Adrenal gland (tissue), 12 donors: Measurements from ENCODE around the gene CDYL2. TPM values are rescaled to one million over a fixed set of nuclear protein-coding genes. Genes with fewer than 3 reads are reported as not detected.

Experiments used
- DNase-seq, 7 donors: peaks; one replicate each; pipeline ENCODE4 v3.0.0-alpha.2; 2019 to 2020
- H3K27ac ChIP-seq, 5 donors: fragments of 200-600 bp; sonication (generic) in 4 of 5; 1 replicate in 3 of 5; 2 replicates in 2 of 5; pipeline versions ENCODE4 v1.5.1 to v1.8.0; 2016 to 2020; ENCODE audit warnings: mild to moderate bottlenecking in 1 of 5
- H3K27me3 ChIP-seq: fragments of 200-600 bp; 2 replicates; pipeline ENCODE4 v1.8.0; 2021
- H3K36me3 ChIP-seq, 2 donors: fragments of 200-600 bp; replicated peaks in 1 of 2; 1 replicate in 1 of 2; 2 replicates in 1 of 2; pipeline versions ENCODE4 v1.5.1 to v1.8.0; 2018 to 2022
- H3K4me1 ChIP-seq, 2 donors: fragments of 200-600 bp; replicated peaks in 1 of 2; 1 replicate in 1 of 2; 2 replicates in 1 of 2; pipeline versions ENCODE4 v1.5.1 to v1.8.0; 2018 to 2021
- H3K4me3 ChIP-seq, 4 donors: fragments of 200-600 bp; sonication (generic) in 3 of 4; one replicate each; pipeline ENCODE4 v1.5.1; 2016 to 2018
- H3K9me3 ChIP-seq, 3 donors: fragments of 200-600 bp; sonication (generic) in 1 of 3; replicated peaks in 1 of 3; 1 replicate in 2 of 3; 2 replicates in 1 of 3; pipeline versions ENCODE4 v1.5.1 to v1.8.0; 2016 to 2021
- POLR2A ChIP-seq, 2 donors: fragments of 450-650 bp; IDR thresholded peaks; one replicate each; pipeline ENCODE4 v1.6.1; 2017; ENCODE audit warnings: antibody characterized with exemption in 2 of 2, mild to moderate bottlenecking in 2 of 2, moderate library complexity in 1 of 2
- WGBS, 4 donors: extraction: QIAGEN DNeasy Blood & Tissue Kit in 2 of 4; methylation state at CpG; one replicate each; pipeline versions ENCODE4 v1.1.5 to v1.1.7; 2013 to 2017; 5-methylcytosine and 5-hydroxymethylcytosine counted together
- intact Hi-C, 2 donors: fragments of 100-400 bp; cut with DNase I; formaldehyde crosslinking; loops; one replicate each; pipeline versions ENCODE4 v1.14.1 to v1.15.0; 2022 to 2023
- polyA plus RNA-seq, 3 donors: library from polyadenylated mRNA; stranded (reverse); fragments of 200-250 nt in 2 of 3; fragments of 350-450 nt in 1 of 3; fragmentation: Illumina TruSeq in 1 of 3; extraction: RNeasy Lipid Tissue Mini Kit (QIAGEN cat#74804) in 1 of 3; gene quantifications; one replicate each; pipeline ENCODE4 v1.2.3, GENCODE V29; 2013 to 2014
- total RNA-seq, 9 donors: library from RNA; depleted of rRNA in 4 of 9; stranded (reverse); fragments of >200 nt in 4 of 9; fragments of 120-200 nt in 1 of 9; fragmentation: NEBNext Ultra II Directional in 1 of 9; extraction: Animal tissue kit (Norgen Biotek cat#: 25700) in 1 of 9; gene quantifications; one replicate each; pipeline versions ENCODE4 v1.1.0 to v1.2.4, GENCODE V29; 2013 to 2023
- TF ChIP-seq, protein P1 (sequence below), 6 experiments: fragments of 450-650 bp in 4 of 6; fragments of 200-600 bp in 2 of 6; sonication (generic) in 1 of 6; IDR thresholded peaks; 1 replicate in 5 of 6; 2 replicates in 1 of 6; pipeline versions ENCODE4 v1.5.1 to v1.8.0; 2016 to 2021; ENCODE audit warnings: antibody characterized with exemption in 6 of 6, mild to moderate bottlenecking in 2 of 6, moderate library complexity in 1 of 6
- donor health status: healthy with polysubstance abuse.
- donor health status: Bipolar disorder and iron deficiency.
- donor health status: DM: yes; HTN: yes; CAD: no.
- donor health status: DM: no; HTN: no; CAD: no.
- donor health status: DM: no; HTN: no; CAD: no.
- donor health status: DM: yes; HTN: yes; CAD: no.

The CDYL2 gene
- total and polyA plus RNA-seq, 12 donors, result 0.61 to 14.0 (median 7.6) TPM

DNA sequence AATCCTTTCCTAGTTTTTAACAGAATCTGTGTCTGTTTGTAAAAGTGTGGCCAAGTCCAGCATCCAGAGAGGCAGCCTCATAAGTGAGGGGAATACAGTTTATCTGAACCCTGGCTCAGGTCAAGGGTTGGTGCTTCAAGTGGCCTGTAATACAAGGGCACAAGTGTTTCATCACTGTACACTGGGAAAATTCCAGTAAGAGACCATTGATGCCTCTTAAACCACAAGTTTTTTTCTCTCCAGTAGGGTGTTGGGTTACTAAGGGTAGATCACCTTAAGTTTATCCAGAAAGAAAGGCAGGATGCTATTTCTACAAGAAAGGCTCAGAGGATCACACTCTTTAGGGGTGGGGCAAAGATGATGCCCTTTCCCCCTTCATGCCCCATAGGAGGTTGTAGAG, 96.7 kb downstream of the CDYL2 start:
- Histone ChIP-seq H3K27me3 (no peaks in the 10 kb centered on the region), H3K9me3 (no peaks in the 10 kb centered on the region), H3K4me1 (no peaks in the 10 kb centered on the region), H3K4me3 (no peak overlapping the region), H3K27ac (no peak overlapping the region), H3K36me3 (no peaks in the 10 kb centered on the region)
- intact Hi-C loops, result no loop called here
- DNase-seq, result no peak
- TF ChIP-seq POLR2A (IDR thresholded peaks at IDR 0.05), result no peak
- TF ChIP-seq, protein P1, sequence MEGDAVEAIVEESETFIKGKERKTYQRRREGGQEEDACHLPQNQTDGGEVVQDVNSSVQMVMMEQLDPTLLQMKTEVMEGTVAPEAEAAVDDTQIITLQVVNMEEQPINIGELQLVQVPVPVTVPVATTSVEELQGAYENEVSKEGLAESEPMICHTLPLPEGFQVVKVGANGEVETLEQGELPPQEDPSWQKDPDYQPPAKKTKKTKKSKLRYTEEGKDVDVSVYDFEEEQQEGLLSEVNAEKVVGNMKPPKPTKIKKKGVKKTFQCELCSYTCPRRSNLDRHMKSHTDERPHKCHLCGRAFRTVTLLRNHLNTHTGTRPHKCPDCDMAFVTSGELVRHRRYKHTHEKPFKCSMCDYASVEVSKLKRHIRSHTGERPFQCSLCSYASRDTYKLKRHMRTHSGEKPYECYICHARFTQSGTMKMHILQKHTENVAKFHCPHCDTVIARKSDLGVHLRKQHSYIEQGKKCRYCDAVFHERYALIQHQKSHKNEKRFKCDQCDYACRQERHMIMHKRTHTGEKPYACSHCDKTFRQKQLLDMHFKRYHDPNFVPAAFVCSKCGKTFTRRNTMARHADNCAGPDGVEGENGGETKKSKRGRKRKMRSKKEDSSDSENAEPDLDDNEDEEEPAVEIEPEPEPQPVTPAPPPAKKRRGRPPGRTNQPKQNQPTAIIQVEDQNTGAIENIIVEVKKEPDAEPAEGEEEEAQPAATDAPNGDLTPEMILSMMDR (IDR thresholded peaks at IDR 0.05), result no peak

DNA sequence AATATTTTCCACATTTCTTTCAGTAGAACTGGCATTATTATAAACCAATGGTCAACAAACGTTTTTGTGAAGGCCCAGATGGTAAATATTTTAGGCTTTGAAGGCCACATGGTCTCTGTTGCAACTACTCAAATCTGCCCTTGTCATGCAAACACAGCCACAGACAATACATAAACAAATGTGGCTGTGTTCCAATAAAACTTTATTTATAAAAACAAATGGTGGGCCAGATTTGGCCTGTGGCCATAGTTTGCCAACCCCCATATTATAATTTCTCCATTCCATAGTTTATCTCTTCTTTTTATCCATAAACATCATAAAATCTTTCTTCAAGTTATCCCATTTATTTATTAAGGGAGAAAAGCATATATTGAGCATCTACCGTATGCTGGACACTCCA, 98.8 kb downstream of the CDYL2 start:
- no peak overlapping the region for H3K4me3 ChIP-seq
- TF ChIP-seq POLR2A (IDR thresholded peaks at IDR 0.05), result no peak
- TF ChIP-seq, protein P1 (IDR thresholded peaks at IDR 0.05), result no peak
- 69 to 84% (median 74%) methylated on average over 2 of the region's 2 CpGs for WGBS, 4 donors

DNA sequence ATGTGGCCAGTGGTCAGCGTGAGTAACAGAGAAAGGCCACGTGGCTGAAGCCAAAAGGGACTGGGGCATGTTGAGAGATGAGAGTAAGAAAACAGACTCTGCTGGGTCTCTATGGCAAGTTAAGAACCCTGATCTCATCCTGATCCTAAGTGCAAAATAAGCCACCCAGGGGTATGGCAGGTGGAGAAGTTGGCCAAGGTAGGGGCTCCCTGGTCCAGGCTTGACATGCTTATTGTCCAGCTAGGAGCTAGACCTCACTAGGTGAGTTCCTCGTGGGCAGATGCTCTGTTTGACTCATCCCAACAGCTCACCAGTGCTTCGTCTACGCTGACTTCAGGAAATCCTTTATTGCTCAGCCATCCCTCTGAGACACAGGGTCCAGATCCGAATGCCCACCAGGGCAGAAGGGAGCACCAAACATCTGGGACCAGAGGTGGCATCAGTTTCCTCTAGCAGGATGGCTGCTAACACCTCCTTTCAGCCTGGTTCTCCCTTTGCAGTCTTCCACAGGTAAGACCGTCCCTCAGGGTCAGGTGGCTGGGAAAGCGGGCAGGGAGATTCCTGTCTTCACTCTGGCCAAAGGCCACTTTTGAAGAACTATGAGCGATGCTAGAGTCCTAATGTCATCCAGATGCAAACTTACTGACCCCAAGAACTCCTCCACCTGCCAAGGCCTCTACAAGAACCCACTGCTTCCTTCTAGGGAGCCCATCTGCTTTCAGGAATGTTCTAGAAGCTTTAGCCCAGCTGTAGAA, 99.5 kb downstream of the CDYL2 start:
- TF ChIP-seq, protein P1 (IDR thresholded peaks at IDR 0.05), result no peak
- TF ChIP-seq POLR2A (IDR thresholded peaks at IDR 0.05), result no peak
- Histone ChIP-seq H3K4me3 (no peak overlapping the region), H3K9me3 (no peaks in the 10 kb centered on the region), H3K27me3 (no peaks in the 10 kb centered on the region), H3K4me1 (no peaks in the 10 kb centered on the region), H3K36me3 (no peaks in the 10 kb centered on the region), H3K27ac (no peak overlapping the region)
- 91 to 93% (median 92%) methylated on average over 7 to 9 of the region's 9 CpGs for WGBS, 4 donors
- intact Hi-C loops, result no loop called here
- DNase-seq, result no peak

More for the DNA sequence above, 98.8 kb downstream of the CDYL2 start:
- Histone ChIP-seq H3K36me3 (no peaks in the 10 kb centered on the region), H3K4me1 (no peaks in the 10 kb centered on the region), H3K9me3 (no peaks in the 10 kb centered on the region), H3K27me3 (no peaks in the 10 kb centered on the region), H3K27ac (no peak overlapping the region)
- no peak for DNase-seq
- intact Hi-C loops, result no loop called here

DNA sequence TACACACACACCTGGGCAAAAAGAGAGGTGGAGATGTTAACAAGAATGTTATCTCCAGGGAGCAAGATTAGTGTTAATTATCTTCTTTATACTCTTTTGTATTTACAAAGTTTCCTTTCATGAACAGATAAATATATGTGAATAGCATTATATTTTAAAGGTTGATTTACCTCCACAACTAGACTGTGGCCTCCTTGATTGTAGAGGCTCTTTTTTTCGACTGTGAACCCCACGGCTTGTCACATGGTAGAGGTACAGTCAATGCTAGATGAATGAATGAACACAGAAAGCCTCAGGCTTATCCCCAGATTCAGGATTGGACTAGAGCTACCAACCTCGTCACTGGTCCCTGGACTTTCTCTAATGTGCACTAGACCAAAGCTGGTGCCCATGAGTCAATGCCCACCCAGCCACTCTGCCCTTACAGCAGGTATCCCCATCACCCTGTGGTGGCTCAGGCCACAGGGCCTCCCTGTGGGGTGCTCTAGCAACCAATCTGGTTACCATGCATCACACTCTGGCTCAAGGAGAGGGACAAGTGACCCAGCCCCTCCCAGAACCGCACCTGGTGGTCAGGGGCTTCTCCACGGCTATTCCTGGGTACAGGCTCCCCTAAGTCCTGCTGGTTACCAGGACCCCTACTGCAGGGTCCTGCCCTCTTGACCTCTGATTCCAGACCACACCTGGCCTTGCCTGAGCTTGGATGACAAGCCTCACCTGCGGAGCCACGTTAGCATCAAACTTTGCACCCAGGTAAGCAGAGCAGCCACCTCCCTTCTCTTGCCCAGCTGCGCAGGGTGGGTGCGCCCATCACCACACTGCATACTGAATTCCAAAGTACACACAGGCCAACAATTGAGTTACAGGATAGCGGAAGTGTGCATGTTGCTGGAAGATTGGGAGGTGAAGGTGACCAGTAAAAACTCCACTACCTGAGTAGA, 101.0 kb downstream of the CDYL2 start:
- no peak overlapping the region for H3K27ac ChIP-seq
- H3K27me3 ChIP-seq, result no peaks in the 10 kb centered on the region
- DNase-seq, result no peak
- no peaks in the 10 kb centered on the region for H3K4me1 ChIP-seq
- H3K9me3 ChIP-seq, result no peaks in the 10 kb centered on the region
- H3K36me3 ChIP-seq, result no peaks in the 10 kb centered on the region
- intact Hi-C loops, result no loop called here
- TF ChIP-seq, protein P1 (IDR thresholded peaks at IDR 0.05), result no peak
- TF ChIP-seq POLR2A (IDR thresholded peaks at IDR 0.05), result no peak
- WGBS, 4 donors, result 88 to 96% (median 95%) methylated on average over 5 to 10 of the region's 10 CpGs
- no peak overlapping the region for H3K4me3 ChIP-seq
